COLO668 (cell line): ENCODE data around the gene RAB11FIP2.
A peak's percentile ranks its signal among the peaks of the same experiment; 100 is the strongest.
"Not testable (repeated sequence)": the region's sequence is repeated elsewhere in the genome, so short reads cannot be mapped to it uniquely, and the experiment has no call there.

ENCODE experiments used
- DNase-seq: peaks from one replicate; lab custom pipeline; 2025; ENCODE audit not compliant: unreplicated experiment; lab: John Stamatoyannopoulos, UW

RAB11FIP2 gene, protein sequence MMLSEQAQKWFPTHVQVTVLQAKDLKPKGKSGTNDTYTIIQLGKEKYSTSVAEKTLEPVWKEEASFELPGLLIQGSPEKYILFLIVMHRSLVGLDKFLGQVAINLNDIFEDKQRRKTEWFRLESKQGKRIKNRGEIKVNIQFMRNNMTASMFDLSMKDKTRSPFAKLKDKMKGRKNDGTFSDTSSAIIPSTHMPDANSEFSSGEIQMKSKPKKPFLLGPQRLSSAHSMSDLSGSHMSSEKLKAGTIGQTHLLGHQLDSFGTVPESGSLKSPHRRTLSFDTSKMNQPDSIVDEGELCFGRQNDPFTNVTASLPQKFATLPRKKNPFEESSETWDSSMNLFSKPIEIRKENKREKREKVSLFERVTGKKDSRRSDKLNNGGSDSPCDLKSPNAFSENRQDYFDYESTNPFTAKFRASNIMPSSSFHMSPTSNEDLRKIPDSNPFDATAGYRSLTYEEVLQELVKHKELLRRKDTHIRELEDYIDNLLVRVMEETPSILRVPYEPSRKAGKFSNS

GRCh38 chr10:118046395-118047156 is at the start of gene RAB11FIP2:
Gene RAB11FIP2 (minus strand): TSS chr10:118046941. CDS start chr10:118046163, 778 bp downstream.
- DNase-seq = peak; percentile 92

- no peak for DNase-seq
Observed at GRCh38 chr10:118096022-118096421, 49.3 kb upstream of the RAB11FIP2 start.

GRCh38 chr10:118092209-118092608 is 45.5 kb upstream of the RAB11FIP2 start:
- DNase-seq = no peak

- DNase-seq = no peak
Observed at GRCh38 chr10:118080817-118081216, 34.1 kb upstream of the RAB11FIP2 start.

GRCh38 chr10:118076705-118077104 is 30.0 kb upstream of the RAB11FIP2 start:
- DNase-seq = no peak

GRCh38 chr10:118072840-118073239 is 26.1 kb upstream of the RAB11FIP2 start:
- DNase-seq = no peak

DNA sequence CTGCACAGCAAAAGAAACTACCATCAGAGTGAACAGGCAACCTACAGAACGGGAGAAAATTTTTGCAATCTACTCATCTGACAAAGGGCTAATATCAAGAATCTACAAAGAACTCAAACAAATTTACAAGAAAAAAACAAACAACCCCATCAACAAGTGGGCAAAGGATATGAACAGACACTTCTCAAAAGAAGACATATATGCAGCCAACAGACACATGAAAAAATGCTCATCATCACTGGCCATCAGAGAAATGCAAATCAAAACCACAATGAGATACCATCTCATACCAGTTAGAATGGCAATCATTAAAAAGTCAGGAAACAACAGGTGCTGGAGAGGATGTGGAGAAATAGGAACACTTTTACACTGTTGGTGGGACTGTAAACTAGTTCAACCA is 20.6 kb upstream of the RAB11FIP2 start:
- not testable (repeated sequence) for DNase-seq

DNA sequence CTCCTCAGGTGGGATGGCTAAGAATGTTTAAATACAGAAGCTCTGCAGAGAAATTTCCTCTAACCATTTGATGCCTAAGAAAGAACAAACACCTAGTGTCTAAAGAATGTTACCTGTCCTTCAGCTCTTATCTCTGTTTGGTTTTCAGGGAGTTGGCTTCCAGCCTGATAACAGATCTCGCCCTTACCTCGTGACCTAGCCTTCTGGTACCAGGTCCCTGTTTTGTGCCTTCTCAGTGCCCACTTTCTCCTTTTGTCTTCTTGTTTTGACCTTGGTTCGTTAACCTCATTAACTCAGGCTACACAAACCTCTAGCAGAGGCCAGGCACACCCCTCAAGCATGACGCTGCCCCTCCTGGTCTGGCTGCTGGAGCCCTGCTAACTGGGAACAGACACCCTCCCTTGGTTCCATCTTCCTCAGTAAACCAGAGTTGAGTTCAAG is 16.1 kb upstream of the RAB11FIP2 start:
- no peak for DNase-seq

DNA sequence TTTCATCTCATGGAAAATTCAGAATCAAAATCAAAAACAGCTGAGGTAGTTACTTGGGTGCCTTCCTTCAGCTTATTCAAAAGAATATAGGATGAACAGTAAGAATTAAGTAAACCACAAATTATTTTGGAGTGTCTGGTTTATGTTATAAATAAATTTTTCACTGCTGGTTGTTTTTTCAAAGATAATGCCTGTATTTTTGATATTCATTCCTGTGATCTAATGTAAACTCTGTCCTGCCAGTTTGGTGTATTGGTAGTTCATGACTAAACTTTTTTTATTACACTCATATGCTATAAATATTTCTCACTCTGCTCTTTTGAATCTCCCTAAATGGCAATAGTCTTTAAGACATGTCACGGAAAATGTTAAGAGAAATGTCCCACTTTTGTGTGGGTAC is 11.6 kb upstream of the RAB11FIP2 start:
- DNase-seq = no peak

DNA sequence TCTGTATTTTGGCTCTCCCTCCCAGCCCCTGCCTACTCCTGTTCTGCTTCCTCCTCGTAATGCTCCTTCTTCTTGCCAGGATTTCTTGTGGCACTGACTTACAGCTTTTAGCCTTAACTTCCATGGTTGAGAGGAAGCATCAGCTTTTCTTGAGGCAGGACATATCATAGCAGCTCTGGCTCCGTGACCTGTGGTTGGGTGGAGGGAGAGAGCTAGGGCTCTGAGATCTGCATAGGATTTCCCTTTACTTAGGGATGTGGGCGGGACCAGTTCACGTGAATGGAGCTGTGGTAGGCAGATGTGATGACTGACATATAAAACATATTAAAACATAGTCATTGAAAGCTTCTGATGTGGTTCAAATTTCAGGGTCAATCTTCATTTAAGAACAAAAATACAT is 10.6 kb upstream of the RAB11FIP2 start:
- no peak for DNase-seq

- DNase-seq = no peak
Observed at GRCh38 chr10:118054383-118054782, 7.6 kb upstream of the RAB11FIP2 start.

- DNase-seq = no peak
Observed at GRCh38 chr10:118052816-118053215, 6.1 kb upstream of the RAB11FIP2 start.

GRCh38 chr10:118047880-118048279 is 1.1 kb upstream of the RAB11FIP2 start:
- no peak for DNase-seq

GRCh38 chr10:118047157-118047719 is 497 bp upstream of the RAB11FIP2 start:
- DNase-seq = no peak

GRCh38 chr10:118045837-118046394 is 825 bp downstream of the RAB11FIP2 start:
- peak; percentile 30 for DNase-seq

- DNase-seq = no peak
Observed at GRCh38 chr10:118045158-118045836, 1.4 kb downstream of the RAB11FIP2 start.

- no peak for DNase-seq
Observed at GRCh38 chr10:118042827-118043242, 3.9 kb downstream of the RAB11FIP2 start.

DNA sequence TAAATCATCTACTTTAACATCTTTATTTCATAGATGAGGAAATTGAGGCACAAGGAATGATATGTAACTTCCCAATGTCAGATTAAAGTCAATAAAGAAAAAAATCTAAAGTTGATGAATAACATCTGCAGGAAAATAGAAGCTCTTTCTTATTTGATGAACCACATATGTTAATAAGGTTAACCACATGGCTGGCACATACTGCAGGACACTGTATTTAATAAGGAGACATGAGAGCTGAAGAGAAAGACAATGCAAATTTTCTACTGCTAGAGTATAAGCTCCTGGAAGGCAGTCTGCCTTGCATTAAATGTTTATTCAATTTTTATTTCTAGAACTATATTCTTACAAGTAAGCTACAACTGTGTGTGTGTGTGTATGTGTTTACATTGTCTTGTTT is 4.4 kb downstream of the RAB11FIP2 start:
- no peak for DNase-seq

- DNase-seq = no peak
Observed at GRCh38 chr10:118041316-118041715, 5.4 kb downstream of the RAB11FIP2 start.

GRCh38 chr10:118036281-118036875 is 10.4 kb downstream of the RAB11FIP2 start:
- DNase-seq = no peak
